Left lung (tissue), 10 donors: Measurements from ENCODE around the gene PXDN. TPM values are rescaled to one million over a fixed set of nuclear protein-coding genes. Genes with fewer than 3 reads are reported as not detected.

Experiments
- ATAC-seq: fragments of 200-7000 bp; cut with Tn5 transposase; one replicate; pipeline ENCODE4 v1.9.1; 2020; ENCODE audit warnings: moderate library complexity
- DNase-seq, 4 donors: peaks; one replicate each; pipeline ENCODE4 v3.0.0-alpha.2; 2013 to 2020
- H3K27ac ChIP-seq, 2 donors: fragments of 200-600 bp; sonication (generic) in 1 of 2; one replicate each; pipeline versions ENCODE4 v1.5.0 to v1.8.0; 2020 to 2021
- H3K27me3 ChIP-seq, 2 donors: fragments of 200-600 bp; sonication (generic) in 1 of 2; one replicate each; pipeline versions ENCODE4 v1.5.0 to v1.8.0; 2020 to 2021
- H3K36me3 ChIP-seq, 2 donors: fragments of 200-600 bp; sonication (generic) in 1 of 2; one replicate each; pipeline versions ENCODE4 v1.5.0 to v1.8.0; 2020 to 2021
- H3K4me1 ChIP-seq, 2 donors: fragments of 200-600 bp; one replicate each; pipeline ENCODE4 v1.8.0; 2021
- H3K4me3 ChIP-seq, 2 donors: fragments of 200-600 bp; sonication (generic) in 1 of 2; one replicate each; pipeline versions ENCODE4 v1.5.0 to v1.8.0; 2020 to 2021; ENCODE audit warnings: mild to moderate bottlenecking in 1 of 2
- H3K9me3 ChIP-seq, 2 donors: fragments of 200-600 bp; sonication (generic) in 1 of 2; one replicate each; pipeline versions ENCODE4 v1.5.0 to v1.8.0; 2020 to 2021
- CTCF ChIP-seq, 2 donors: fragments of 200-600 bp; sonication (generic) in 1 of 2; IDR thresholded peaks; one replicate each; pipeline versions ENCODE4 v1.5.0 to v1.8.0; 2021; ENCODE audit warnings: antibody characterized with exemption in 2 of 2
- intact Hi-C, 2 donors: fragments of 100-400 bp; cut with DNase I; formaldehyde crosslinking; loops; one replicate each; pipeline versions ENCODE4 v1.11.2 to v1.14.2; 2022
- polyA plus RNA-seq, 6 donors: library from polyadenylated mRNA; unstranded; fragments of 120-200 nt; gene quantifications; one replicate each; pipeline ENCODE4 v1.2.1, GENCODE V29; 2013; ENCODE audit not compliant: insufficient read length in 6 of 6
- total RNA-seq, 2 donors: library from RNA; stranded (reverse); fragmentation: NEBNext Ultra II Directional; extraction: Animal tissue kit (Norgen Biotek cat#: 25700); gene quantifications; one replicate each; pipeline ENCODE4 v1.2.1, GENCODE V29; 2021
- donor health status: DM: no; HTN: yes; CAD: no.
- donor health status: DM: no; HTN: no; CAD: no.

PXDN gene
- total and polyA plus RNA-seq, 8 donors, result 44.8 to 215 (median 174) TPM

- no peak for ATAC-seq
- intact Hi-C loops, result no loop called here
- H3K27me3 ChIP-seq, result peaks cover 0 to 8% of the 10 kb centered on the region in 2 donors
- no peaks in the 10 kb centered on the region for H3K36me3 ChIP-seq
- no peaks in the 10 kb centered on the region for H3K9me3 ChIP-seq
- H3K4me3 ChIP-seq, result no peak overlapping the region
- DNase-seq, result no peak
- TF ChIP-seq CTCF (IDR thresholded peaks at IDR 0.05), result no peak
- H3K4me1 ChIP-seq, result peaks cover 6 to 20% of the 10 kb centered on the region in 2 donors
- no peak overlapping the region for H3K27ac ChIP-seq
Observed at GRCh38 chr2:1603521-1603920, 140.8 kb downstream of the PXDN start.

GRCh38 chr2:1603059-1603458 is 141.3 kb downstream of the PXDN start:
- intact Hi-C loops, result no loop called here
- H3K27ac ChIP-seq, result no peak overlapping the region
- no peaks in the 10 kb centered on the region for H3K36me3 ChIP-seq
- no peak overlapping the region for H3K4me3 ChIP-seq
- DNase-seq (no peak), ATAC-seq (no peak)
- no peaks in the 10 kb centered on the region for H3K9me3 ChIP-seq
- H3K4me1 ChIP-seq, result peaks cover 6 to 20% of the 10 kb centered on the region in 2 donors
- TF ChIP-seq CTCF (IDR thresholded peaks at IDR 0.05), result no peak
- H3K27me3 ChIP-seq, result peaks cover 0 to 8% of the 10 kb centered on the region in 2 donors

DNA sequence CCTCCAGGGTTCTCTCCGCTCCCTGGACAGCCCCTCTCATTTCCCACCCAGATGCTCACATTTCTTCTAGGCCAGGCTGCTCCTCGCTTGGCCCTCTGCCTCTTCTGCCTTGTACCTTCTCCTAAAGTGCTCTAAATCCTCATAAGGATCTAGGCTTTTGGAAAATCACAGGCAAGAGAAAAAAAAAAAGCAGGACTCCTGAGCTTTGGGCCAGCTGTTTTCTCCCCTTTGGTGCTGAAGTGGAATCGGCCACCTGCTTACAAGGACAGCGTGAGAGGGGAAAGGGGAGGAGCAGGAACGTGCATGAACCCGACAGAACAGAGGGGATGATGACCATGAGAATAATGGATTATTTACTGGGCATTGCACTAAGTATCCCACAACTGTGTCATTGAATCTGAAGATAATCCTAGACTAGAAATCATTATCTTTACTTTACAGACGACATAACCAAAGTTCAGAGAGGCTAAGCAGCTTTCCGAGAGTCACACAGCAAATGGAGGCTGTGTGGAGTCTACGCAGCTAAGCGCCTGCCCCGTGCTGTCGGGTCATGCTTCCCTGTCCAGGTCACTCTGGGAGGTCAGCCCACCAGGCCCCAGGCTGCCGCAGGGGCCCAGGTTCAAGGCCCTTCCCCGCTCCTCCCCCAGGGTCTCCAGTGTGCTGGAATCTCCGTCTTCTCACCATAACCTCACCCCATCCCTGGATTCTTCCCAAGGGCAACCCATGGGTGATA is 141.9 kb downstream of the PXDN start:
- Histone ChIP-seq H3K36me3 (no peaks in the 10 kb centered on the region), H3K4me1 (peaks cover 6 to 20% of the 10 kb centered on the region in 2 donors), H3K9me3 (no peaks in the 10 kb centered on the region), H3K27me3 (peaks cover 0 to 8% of the 10 kb centered on the region in 2 donors), H3K4me3 (no peak overlapping the region), H3K27ac (no peak overlapping the region)
- no peak for TF ChIP-seq CTCF (IDR thresholded peaks at IDR 0.05)
- intact Hi-C loops, result no loop called here
- no peak for ATAC-seq
- no peak for DNase-seq

- peak in 2 of 4 donors; percentile 31 to 38 for DNase-seq
- H3K27ac ChIP-seq, result peak overlapping the region in 1 of 2 donors; percentile 41
- intact Hi-C loops, result no loop called here
Observed at GRCh38 chr2:1601471-1602277, 142.6 kb downstream of the PXDN start.

More at GRCh38 chr2:1601471-1602277, 142.6 kb downstream of the PXDN start:
- no peak for ATAC-seq
- TF ChIP-seq CTCF (IDR thresholded peaks at IDR 0.05), result no peak
- H3K4me1 ChIP-seq, result peaks cover 6 to 20% of the 10 kb centered on the region in 2 donors
- H3K27me3 ChIP-seq, result peaks cover 0 to 8% of the 10 kb centered on the region in 2 donors
- H3K4me3 ChIP-seq, result no peak overlapping the region
- H3K36me3 ChIP-seq, result no peaks in the 10 kb centered on the region
- H3K9me3 ChIP-seq, result no peaks in the 10 kb centered on the region
